Psoas muscle (tissue), 8 donors: ENCODE measurements around the gene OR51E1. TPM values are rescaled to one million over a fixed set of nuclear protein-coding genes. Genes with fewer than 3 reads are reported as not detected.

Experiments
- ATAC-seq, 4 donors: fragments of 200-7000 bp; cut with Tn5 transposase; one replicate each; pipeline ENCODE4 v1.9.1; 2020; ENCODE audit warnings: moderate library complexity in 3 of 4, mild to moderate bottlenecking in 2 of 4
- DNase-seq, 2 donors: peaks; one replicate each; pipeline ENCODE4 v3.0.0-alpha.2; 2020
- H3K27ac ChIP-seq: fragments of 200-600 bp; one replicate; pipeline ENCODE4 v1.8.0; 2022
- H3K27me3 ChIP-seq, 3 donors: fragments of 200-600 bp in 1 of 3; one replicate each; pipeline versions ENCODE4 v1.6.1 to v1.8.0; 2013 to 2022; ENCODE audit warnings: low read length in 2 of 3, mild to moderate bottlenecking in 2 of 3, moderate library complexity in 1 of 3; ENCODE audit not compliant: insufficient read depth in 3 of 3
- H3K36me3 ChIP-seq, 2 donors: fragments of 200-600 bp in 1 of 2; one replicate each; pipeline versions ENCODE4 v1.6.1 to v1.8.0; 2013 to 2022; ENCODE audit warnings: low read depth in 1 of 2, mild to moderate bottlenecking in 1 of 2, moderate library complexity in 1 of 2; ENCODE audit not compliant: insufficient read depth in 1 of 2
- H3K4me1 ChIP-seq: fragments of 200-600 bp; one replicate; pipeline ENCODE4 v1.8.0; 2022
- H3K4me3 ChIP-seq: fragments of 200-600 bp; one replicate; pipeline ENCODE4 v1.8.0; 2022; ENCODE audit warnings: mild to moderate bottlenecking
- H3K9me3 ChIP-seq: fragments of 200-600 bp; one replicate; pipeline ENCODE4 v1.8.0; 2022
- WGBS, 3 donors: extraction: QIAGEN DNeasy Blood & Tissue Kit; methylation state at CpG; one replicate each; pipeline versions ENCODE4 v1.1.6 to v1.1.7; 2013; 5-methylcytosine and 5-hydroxymethylcytosine counted together
- intact Hi-C, 2 donors: fragments of 100-400 bp; cut with DNase I; formaldehyde crosslinking; loops; one replicate each; pipeline versions ENCODE4 v1.11.0 to v1.14.2; 2022
- polyA plus RNA-seq, 3 donors: library from polyadenylated mRNA; stranded (reverse); fragments of 200-250 nt; gene quantifications; one replicate each; pipeline ENCODE4 v1.2.3, GENCODE V29; 2013
- total RNA-seq, 4 donors: library from RNA; stranded (reverse); fragmentation: NEBNext Ultra II Directional in 2 of 4; extraction: Animal tissue kit (Norgen Biotek cat#: 25700) in 2 of 4; gene quantifications; one replicate each; pipeline versions ENCODE4 v1.2.1 to v1.2.4, GENCODE V29; 2021 to 2023
- TF ChIP-seq, protein P1 (sequence below): fragments of 200-600 bp; IDR thresholded peaks from one replicate; pipeline ENCODE4 v1.8.0; 2022; ENCODE audit warnings: antibody characterized with exemption
- donor health status: healthy with polysubstance abuse.
- donor health status: DM: no; HTN: no; CAD: no; lungs with moderate emphysema.
- donor health status: Bipolar disorder and iron deficiency.
- donor health status: healthy.
- donor health status: DM: yes; HTN: yes; CAD: no.
- donor health status: DM: no; HTN: no; CAD: no.
- donor health status: DM: no; HTN: no; CAD: no.
- donor health status: DM: yes; HTN: yes; CAD: no.

The OR51E1 gene
- total and polyA plus RNA-seq, 7 donors: 0.61 to 2.1 (median 0.77) TPM

DNA sequence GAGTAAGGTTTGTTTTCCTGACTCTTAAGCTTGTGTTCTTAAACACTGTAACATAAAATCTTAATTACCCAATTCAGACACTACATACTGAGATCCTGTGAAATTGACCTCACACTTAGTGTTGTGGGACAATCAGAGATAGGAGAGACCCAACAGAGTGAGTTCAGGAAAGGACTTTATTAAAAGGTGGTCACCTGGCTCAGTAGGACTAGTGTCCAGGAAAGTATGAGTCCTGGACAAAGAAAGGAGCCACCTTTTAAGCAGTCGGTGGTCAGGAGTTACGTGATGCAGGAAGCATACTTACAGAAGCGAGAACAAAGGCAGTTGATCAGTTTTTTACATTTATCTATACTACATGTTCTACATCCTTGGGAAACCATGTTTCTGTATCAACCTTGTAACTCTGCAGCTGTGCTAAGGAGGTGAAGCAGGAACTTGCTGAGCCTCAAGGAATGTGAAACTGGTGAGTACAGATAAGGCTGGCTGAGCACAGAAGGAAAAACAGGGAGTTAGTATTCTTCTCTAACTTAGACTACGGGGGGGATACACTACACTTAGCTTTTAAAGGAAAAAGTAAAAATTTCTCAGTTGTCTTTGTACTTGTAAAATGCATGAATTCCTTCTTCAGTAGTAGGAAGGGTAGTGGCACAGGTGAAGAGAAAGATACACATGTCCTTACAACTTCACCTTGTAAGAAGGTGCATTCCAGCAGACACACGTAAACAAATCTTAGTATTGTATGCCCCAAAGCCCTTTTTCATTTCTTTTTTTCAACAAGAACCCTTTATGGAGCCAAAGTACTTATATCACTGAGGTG is 15.1 kb downstream of the OR51E1 start:
- Histone ChIP-seq H3K27ac (no peak overlapping the region), H3K4me3 (no peak overlapping the region), H3K27me3 (no peaks in the 10 kb centered on the region), H3K36me3 (no peaks in the 10 kb centered on the region), H3K9me3 (no peaks in the 10 kb centered on the region), H3K4me1 (no peaks in the 10 kb centered on the region)
- WGBS, 3 donors: 81 to 85% (median 85%) methylated on average over 5 of the region's 5 CpGs
- TF ChIP-seq, protein P1, sequence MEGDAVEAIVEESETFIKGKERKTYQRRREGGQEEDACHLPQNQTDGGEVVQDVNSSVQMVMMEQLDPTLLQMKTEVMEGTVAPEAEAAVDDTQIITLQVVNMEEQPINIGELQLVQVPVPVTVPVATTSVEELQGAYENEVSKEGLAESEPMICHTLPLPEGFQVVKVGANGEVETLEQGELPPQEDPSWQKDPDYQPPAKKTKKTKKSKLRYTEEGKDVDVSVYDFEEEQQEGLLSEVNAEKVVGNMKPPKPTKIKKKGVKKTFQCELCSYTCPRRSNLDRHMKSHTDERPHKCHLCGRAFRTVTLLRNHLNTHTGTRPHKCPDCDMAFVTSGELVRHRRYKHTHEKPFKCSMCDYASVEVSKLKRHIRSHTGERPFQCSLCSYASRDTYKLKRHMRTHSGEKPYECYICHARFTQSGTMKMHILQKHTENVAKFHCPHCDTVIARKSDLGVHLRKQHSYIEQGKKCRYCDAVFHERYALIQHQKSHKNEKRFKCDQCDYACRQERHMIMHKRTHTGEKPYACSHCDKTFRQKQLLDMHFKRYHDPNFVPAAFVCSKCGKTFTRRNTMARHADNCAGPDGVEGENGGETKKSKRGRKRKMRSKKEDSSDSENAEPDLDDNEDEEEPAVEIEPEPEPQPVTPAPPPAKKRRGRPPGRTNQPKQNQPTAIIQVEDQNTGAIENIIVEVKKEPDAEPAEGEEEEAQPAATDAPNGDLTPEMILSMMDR: no peak
- ATAC-seq (no peak), DNase-seq (no peak)
- intact Hi-C loops: no loop called here

DNA sequence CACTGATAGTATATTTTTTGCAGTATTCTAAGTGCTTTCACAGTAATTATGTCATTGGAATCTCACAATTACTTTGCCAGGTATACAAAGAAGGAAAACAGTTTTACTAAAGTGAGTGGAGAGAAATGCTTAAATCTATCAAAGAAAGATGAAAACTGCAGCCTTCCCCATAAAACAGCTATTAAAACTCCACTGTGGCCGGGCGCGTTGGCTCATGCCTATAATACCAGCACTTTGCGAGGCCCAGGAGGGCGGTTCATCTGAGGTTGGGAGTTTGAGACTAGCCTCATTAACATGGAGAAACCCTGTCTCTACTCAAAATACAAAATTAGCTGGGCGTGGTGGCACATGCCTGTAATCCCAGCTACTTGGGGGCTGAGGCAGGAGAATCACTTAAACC is 19.1 kb downstream of the OR51E1 start:
- ATAC-seq (no peak), DNase-seq (no peak)
- Histone ChIP-seq H3K27ac (no peak overlapping the region), H3K4me1 (no peaks in the 10 kb centered on the region), H3K27me3 (no peaks in the 10 kb centered on the region), H3K9me3 (no peaks in the 10 kb centered on the region), H3K36me3 (no peaks in the 10 kb centered on the region), H3K4me3 (no peak overlapping the region)
- TF ChIP-seq, protein P1: no peak
- intact Hi-C loops: no loop called here
- 82 to 89% (median 85%) methylated on average over 6 of the region's 6 CpGs for WGBS, 3 donors

DNA sequence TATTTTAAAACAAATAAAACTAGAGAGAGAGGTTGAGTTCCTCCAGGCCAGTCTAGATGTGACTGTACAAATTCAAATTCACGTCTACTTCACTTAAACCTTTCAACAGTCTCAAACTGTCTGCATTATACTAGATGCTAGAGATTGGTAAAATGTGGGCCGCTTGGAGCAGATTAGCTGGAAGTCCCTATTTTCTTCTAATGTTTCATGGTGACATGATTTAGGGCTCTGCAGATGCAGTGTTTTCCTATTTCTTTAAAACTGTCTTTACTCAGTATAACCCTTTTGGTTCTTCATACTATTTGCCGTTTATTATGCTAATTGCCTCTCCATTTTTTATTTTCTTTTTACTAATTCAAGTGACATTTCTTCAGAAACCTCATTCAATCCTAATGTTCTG is 20.4 kb downstream of the OR51E1 start:
- TF ChIP-seq, protein P1: no peak
- Histone ChIP-seq H3K36me3 (no peaks in the 10 kb centered on the region), H3K27me3 (no peaks in the 10 kb centered on the region), H3K9me3 (no peaks in the 10 kb centered on the region), H3K27ac (no peak overlapping the region), H3K4me3 (no peak overlapping the region), H3K4me1 (no peaks in the 10 kb centered on the region)
- ATAC-seq (no peak), DNase-seq (no peak)
- 69 to 82% (median 75%) methylated on average over 3 of the region's 3 CpGs for WGBS, 3 donors
- intact Hi-C loops: no loop called here

DNA sequence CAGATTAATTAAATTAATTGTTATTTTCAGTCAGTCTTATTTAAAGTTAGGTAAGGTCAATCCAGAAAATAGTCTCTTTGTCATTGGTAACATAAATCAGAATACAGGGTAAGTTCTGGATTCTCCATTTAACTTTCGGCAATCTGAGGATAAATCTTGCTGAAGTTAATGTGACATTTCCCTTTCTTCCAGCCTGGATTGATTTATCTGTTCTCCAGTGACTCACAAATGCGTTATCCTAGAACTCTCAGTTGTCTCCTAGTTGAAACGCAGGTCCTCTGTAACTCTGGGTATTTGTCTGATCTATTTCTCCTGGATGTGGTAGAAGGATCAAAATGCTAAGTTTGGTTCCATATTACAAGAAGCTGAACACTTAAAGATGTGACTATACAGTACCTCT is 21.0 kb downstream of the OR51E1 start:
- Histone ChIP-seq H3K27me3 (no peaks in the 10 kb centered on the region), H3K9me3 (no peaks in the 10 kb centered on the region), H3K27ac (no peak overlapping the region), H3K4me3 (no peak overlapping the region), H3K4me1 (no peaks in the 10 kb centered on the region), H3K36me3 (no peaks in the 10 kb centered on the region)
- intact Hi-C loops: no loop called here
- TF ChIP-seq, protein P1: no peak
- 44 to 48% (median 46%) methylated on average over 3 of the region's 3 CpGs for WGBS, 3 donors
- DNase-seq: no peak
- ATAC-seq: no peak

DNA sequence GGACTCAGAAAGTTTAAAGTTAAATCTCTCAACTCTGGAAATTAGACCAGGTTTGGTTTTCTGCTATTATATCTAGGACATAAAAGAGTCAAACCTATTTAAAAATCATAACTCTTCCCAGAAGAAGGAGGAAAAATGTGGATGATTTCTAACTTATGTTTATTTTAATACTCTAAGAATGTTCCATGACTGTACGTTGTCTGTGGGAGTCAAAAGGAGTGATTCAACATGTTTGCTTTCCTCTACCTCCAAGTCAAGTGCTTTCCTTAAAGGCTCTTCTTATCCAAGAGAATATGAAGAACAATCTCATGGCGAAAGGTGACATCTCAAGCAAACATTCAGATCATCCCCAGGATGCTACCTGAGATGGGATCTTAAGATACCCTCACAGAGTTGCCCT is 21.6 kb downstream of the OR51E1 start:
- WGBS, 3 donors: 81 to 88% (median 82%) methylated on average over 2 of the region's 2 CpGs

More for the DNA sequence above, 21.6 kb downstream of the OR51E1 start:
- no peaks in the 10 kb centered on the region for H3K36me3 ChIP-seq
- H3K27me3 ChIP-seq: no peaks in the 10 kb centered on the region
- no peaks in the 10 kb centered on the region for H3K9me3 ChIP-seq
- TF ChIP-seq, protein P1: no peak
- intact Hi-C loops: no loop called here
- no peak for DNase-seq
- no peak for ATAC-seq
- H3K4me3 ChIP-seq: no peak overlapping the region
- H3K27ac ChIP-seq: no peak overlapping the region
- no peaks in the 10 kb centered on the region for H3K4me1 ChIP-seq
